ENCODE data around the gene CLASP1.
"Not testable (repeated sequence)": the region's sequence is repeated elsewhere in the genome, so short reads cannot be mapped to it uniquely, and the experiment has no call there.

Gene CLASP1

GRCh38 chr2:121562269-121563176 is 86.7 kb downstream of the CLASP1 start:
- no peaks in the 10 kb centered on the region for H3K36me3 ChIP-seq (ENCODE audit: insufficient read depth)
- no peak overlapping the region for H2AFZ ChIP-seq (ENCODE audit: low read depth)
- no peaks in the 10 kb centered on the region for H4K20me1 ChIP-seq (ENCODE audit: insufficient read depth)
- no peak for TF ChIP-seq CTCF (conservative IDR thresholded peaks at IDR 0.05; ENCODE audit: low read depth, low read length)
- no peak overlapping the region for H3K4me2 ChIP-seq
- no peaks in the 10 kb centered on the region for H3K27me3 ChIP-seq (ENCODE audit: insufficient read depth, low read depth)
- H3K4me3 ChIP-seq (IDR thresholded peaks at IDR 0.05; ENCODE audit: insufficient read depth, low read depth, low read length), result no peak overlapping the region
- no peak overlapping the region for H3K27ac ChIP-seq
- H3K9ac ChIP-seq, result no peak overlapping the region
- peaks cover 5% of the 10 kb centered on the region for H3K4me1 ChIP-seq (ENCODE audit: low read depth, poor library complexity, severe bottlenecking)
- no peaks in the 10 kb centered on the region; the same call in 1 of the 2 replicates for H3K79me2 ChIP-seq (ENCODE audit: insufficient read depth, low read depth)

- Histone ChIP-seq H3K4me1 (ENCODE audit: low read depth, poor library complexity, severe bottlenecking) (peaks cover 5% of the 10 kb centered on the region), H3K36me3 (ENCODE audit: insufficient read depth) (no peaks in the 10 kb centered on the region), H3K4me2 (no peak overlapping the region), H3K79me2 (ENCODE audit: insufficient read depth, low read depth) (no peaks in the 10 kb centered on the region; the same call in 1 of the 2 replicates), H4K20me1 (ENCODE audit: insufficient read depth) (no peaks in the 10 kb centered on the region), H3K4me3 (IDR thresholded peaks at IDR 0.05; ENCODE audit: insufficient read depth, low read depth, low read length) (no peak overlapping the region), H3K27me3 (ENCODE audit: insufficient read depth, low read depth) (no peaks in the 10 kb centered on the region), H2AFZ (ENCODE audit: low read depth) (no peak overlapping the region), H3K27ac (no peak overlapping the region), H3K9ac (no peak overlapping the region)
- no peak for TF ChIP-seq CTCF (conservative IDR thresholded peaks at IDR 0.05; ENCODE audit: low read depth, low read length)
Measured at GRCh38 chr2:121561617-121562268, 87.5 kb downstream of the CLASP1 start.

- no peak overlapping the region for H3K9ac ChIP-seq
- no peaks in the 10 kb centered on the region for H3K36me3 ChIP-seq (ENCODE audit: insufficient read depth)
- H3K79me2 ChIP-seq (ENCODE audit: insufficient read depth, low read depth), result no peaks in the 10 kb centered on the region; the same call in 1 of the 2 replicates
- no peak overlapping the region for H3K27ac ChIP-seq
- TF ChIP-seq CTCF (conservative IDR thresholded peaks at IDR 0.05; ENCODE audit: low read depth, low read length), result no peak
- peaks cover 5% of the 10 kb centered on the region for H3K4me1 ChIP-seq (ENCODE audit: low read depth, poor library complexity, severe bottlenecking)
- no peaks in the 10 kb centered on the region for H4K20me1 ChIP-seq (ENCODE audit: insufficient read depth)
- H3K4me2 ChIP-seq, result no peak overlapping the region
- no peak overlapping the region for H3K4me3 ChIP-seq (IDR thresholded peaks at IDR 0.05; ENCODE audit: insufficient read depth, low read depth, low read length)
- no peak overlapping the region for H2AFZ ChIP-seq (ENCODE audit: low read depth)
- H3K27me3 ChIP-seq (ENCODE audit: insufficient read depth, low read depth), result no peaks in the 10 kb centered on the region
Measured at GRCh38 chr2:121558329-121558728, 90.9 kb downstream of the CLASP1 start.

GRCh38 chr2:121555008-121555407 is 94.3 kb downstream of the CLASP1 start:
- H3K9ac ChIP-seq, result no peak overlapping the region
- peaks cover 6% of the 10 kb centered on the region for H3K79me2 ChIP-seq (ENCODE audit: insufficient read depth, low read depth)
- H3K4me1 ChIP-seq (ENCODE audit: low read depth, poor library complexity, severe bottlenecking), result no peaks in the 10 kb centered on the region
- no peak overlapping the region for H3K27ac ChIP-seq
- H4K20me1 ChIP-seq (ENCODE audit: insufficient read depth), result peaks cover 4% of the 10 kb centered on the region; the same call in 1 of the 2 replicates
- no peak overlapping the region for H2AFZ ChIP-seq (ENCODE audit: low read depth)
- H3K36me3 ChIP-seq (ENCODE audit: insufficient read depth), result no peaks in the 10 kb centered on the region
- no peak overlapping the region for H3K4me2 ChIP-seq
- H3K4me3 ChIP-seq (IDR thresholded peaks at IDR 0.05; ENCODE audit: insufficient read depth, low read depth, low read length), result no peak overlapping the region
- no peaks in the 10 kb centered on the region for H3K27me3 ChIP-seq (ENCODE audit: insufficient read depth, low read depth)
- TF ChIP-seq CTCF (conservative IDR thresholded peaks at IDR 0.05; ENCODE audit: low read depth, low read length), result no peak

- not testable (repeated sequence) for H4K20me1 ChIP-seq (ENCODE audit: insufficient read depth); H2AFZ ChIP-seq (ENCODE audit: low read depth); H3K4me3 ChIP-seq (IDR thresholded peaks at IDR 0.05; ENCODE audit: insufficient read depth, low read depth, low read length); H3K36me3 ChIP-seq (ENCODE audit: insufficient read depth); H3K9ac ChIP-seq; H3K79me2 ChIP-seq (ENCODE audit: insufficient read depth, low read depth); H3K4me2 ChIP-seq; H3K27ac ChIP-seq; H3K4me1 ChIP-seq (ENCODE audit: low read depth, poor library complexity, severe bottlenecking); H3K27me3 ChIP-seq (ENCODE audit: insufficient read depth, low read depth)
Measured at GRCh38 chr2:121552477-121553180, 96.6 kb downstream of the CLASP1 start.

Measured in KMS-11 (cell line).